NCI-H2196 (cell line): ENCODE results near the gene ANXA1.
A peak's percentile ranks its signal among the peaks of the same experiment; 100 is the strongest.

Source experiments
- DNase-seq: peaks from one replicate; lab custom pipeline; 2025; ENCODE audit not compliant: unreplicated experiment; lab: John Stamatoyannopoulos, UW

ANXA1 gene, protein sequence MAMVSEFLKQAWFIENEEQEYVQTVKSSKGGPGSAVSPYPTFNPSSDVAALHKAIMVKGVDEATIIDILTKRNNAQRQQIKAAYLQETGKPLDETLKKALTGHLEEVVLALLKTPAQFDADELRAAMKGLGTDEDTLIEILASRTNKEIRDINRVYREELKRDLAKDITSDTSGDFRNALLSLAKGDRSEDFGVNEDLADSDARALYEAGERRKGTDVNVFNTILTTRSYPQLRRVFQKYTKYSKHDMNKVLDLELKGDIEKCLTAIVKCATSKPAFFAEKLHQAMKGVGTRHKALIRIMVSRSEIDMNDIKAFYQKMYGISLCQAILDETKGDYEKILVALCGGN

DNA sequence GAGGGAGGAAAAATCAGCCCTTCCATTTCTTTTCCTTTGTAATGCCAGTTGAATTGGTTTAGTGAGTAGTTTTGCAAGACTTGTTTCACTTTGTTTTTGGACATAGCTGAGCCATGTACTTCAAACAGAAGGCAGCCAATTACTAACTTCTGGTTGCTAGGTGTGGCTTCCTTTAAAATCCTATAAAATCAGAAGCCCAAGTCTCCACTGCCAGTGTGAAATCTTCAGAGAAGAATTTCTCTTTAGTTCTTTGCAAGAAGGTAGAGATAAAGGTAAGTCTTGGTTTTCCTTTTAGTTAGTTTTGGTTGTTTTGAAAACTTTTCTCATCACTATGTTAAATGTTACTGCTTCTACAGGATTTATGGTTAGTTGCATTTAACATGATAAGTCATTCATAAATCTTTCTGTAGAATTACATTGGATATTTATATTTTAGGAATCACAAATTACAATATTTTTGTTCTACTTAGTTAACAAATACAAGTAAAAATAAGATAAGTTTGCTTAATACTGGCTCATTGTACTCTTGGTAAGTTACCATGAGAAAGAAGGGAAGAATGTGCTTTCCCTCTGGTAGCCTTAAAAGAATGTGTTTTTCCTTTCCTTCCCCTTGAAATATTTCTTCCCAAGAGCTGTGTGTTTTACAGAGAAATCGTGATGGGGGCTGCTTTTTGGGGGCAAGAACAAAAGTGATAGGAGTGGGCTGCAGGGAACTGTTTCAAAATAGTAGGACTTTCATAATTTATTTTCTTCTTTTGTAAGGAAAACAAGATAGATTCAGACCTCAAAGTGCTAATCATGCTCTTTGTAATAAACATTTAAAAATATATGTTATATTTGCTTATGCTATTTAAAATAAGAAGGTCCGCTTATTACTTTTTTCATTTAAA, at the start of gene ANXA1:
TSS of gene ANXA1 (plus strand) at position 213 of the 890 bp plus-strand sequence. CDS start 6,671 bp downstream, outside the sequence.
- no peak for DNase-seq

DNA sequence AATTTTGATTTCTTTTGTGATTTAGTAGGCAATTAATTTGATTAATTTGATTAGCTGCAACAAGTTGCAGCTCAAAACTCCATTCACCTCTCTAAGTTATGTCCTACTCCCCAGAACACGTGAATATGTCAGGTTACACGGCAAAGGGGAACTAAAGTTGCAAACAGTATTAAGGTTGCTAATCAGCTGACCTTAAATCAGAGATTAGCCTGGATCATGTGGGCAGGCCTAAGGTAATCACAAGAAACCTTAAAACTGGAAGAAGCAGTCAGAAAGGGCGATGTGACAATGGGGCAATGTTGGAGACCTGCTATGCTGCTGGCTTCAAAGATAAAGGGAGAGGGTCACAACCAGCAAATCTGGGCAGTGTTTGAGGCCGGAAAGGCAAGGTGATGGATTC, 47.3 kb upstream of the ANXA1 start:
- DNase-seq = no peak

DNA sequence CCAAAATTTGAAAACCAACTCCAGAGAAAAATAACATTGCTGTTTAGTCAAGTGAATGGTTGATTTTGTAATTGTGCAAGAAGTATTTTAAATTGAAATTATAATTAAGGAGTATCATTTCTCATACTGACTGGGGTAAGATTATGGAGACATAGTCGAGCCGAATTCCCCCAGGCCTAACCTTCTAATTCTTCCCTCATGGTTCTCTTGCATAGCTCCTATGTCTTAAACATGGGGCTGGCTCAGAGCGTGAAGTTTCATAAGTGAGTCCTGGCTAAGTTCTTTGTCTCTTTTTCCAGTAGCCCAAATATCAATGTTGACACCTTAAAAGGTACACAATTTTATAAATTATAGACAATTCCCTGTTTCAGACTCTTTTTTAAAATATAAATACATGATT, 46.7 kb upstream of the ANXA1 start:
- no peak for DNase-seq

DNA sequence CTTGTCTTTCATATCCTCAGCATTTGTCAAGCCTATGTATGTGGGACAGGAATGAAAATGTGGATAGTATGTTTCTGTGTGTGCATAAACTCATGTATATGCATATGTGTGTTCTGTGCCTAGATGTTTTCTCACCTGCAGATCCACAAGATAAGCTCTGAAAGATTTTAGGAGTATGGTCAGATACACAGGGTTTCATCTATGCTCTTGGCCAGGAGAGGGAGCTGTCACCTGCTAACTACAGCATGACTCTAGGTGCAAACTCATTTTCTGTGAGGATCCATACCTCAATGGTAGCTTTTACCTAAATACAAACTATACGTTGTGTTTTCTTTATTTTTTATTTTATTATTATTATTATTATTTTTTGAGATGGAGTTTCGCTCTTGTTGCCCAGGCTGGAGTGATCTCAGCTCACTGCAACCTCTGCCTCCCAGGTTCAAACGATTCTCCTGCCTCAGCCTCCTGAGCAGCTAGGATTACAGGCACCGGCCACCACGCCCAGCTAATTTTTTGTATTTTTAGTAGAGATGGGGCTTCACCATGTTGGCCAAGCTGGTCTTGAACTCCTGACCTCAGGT, 44.1 kb upstream of the ANXA1 start:
- DNase-seq = peak; percentile 47

DNA sequence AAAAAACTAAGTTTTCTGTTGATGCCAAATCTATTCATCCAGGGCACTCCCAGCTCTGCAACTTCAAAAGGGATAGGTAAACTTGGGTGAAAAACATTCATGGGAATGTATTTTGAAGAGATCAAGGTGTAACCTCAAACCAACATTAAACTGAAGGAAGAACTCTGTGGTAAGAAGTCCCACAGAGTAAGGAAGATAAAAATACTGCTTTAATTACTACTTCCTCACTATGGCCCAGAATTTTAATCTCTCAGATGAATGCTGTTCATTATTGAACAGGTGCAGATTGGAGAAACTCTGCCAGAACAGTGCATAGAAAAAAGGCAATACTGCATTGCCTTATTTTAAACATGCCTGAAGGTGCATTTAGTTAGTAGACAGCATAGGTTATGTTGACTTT, 37.6 kb upstream of the ANXA1 start:
- DNase-seq = no peak

DNA sequence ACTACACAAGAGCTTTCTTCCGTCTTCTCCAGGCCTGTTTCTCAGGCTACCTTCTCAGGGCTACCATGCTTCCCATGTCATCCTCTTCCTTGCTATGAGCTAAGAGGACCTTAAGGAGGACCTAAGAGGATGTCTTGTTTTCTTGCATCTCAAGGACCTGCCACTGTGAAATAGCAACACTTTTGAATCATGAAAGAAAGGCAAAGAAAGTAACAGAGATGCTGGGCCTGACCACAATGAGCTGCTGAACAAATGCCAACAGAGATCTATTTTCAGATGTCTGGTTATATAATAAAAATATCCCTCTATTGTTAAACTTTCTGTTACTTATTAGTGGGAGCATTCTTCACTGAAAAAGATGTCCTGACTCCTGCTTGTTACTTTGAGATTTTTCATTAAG, 36.7 kb upstream of the ANXA1 start:
- DNase-seq = no peak

DNA sequence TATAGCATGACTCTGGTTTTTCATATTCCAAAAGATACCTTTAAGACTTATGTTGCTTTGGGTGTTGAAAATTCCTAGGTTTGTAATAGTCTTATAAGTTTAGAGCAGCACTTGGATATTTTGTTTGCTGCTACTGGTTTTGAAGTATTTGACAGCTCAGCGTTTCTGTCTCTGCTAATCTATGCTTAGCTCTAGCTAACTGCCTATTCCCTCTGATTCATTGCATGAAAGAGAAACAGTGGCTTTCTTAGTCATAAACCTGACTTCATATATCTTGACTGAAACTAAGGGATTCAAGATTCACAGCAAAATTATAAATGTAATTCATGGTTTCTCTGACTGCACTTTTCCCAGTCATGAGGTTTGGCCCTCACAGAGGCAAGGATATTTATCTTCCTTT, 35.6 kb upstream of the ANXA1 start:
- no peak for DNase-seq

DNA sequence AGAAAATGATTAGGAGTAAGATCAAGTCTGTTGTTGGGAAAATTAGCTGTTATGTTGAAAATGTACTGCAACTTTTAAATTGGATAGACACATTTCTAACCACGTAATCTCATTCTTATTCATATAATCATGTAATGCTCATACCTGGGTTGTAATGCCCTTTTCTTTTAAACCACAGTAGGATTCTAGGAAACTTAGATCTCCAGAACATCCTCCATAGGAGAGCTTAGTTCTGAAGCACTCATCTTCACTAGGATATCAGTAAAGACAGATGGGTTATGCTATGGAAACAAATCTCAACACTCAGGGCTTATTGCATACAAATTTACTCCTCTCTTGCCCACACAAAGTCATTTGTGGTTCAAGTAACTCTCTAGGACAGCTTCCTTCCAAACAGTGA, 34.8 kb upstream of the ANXA1 start:
- DNase-seq = no peak

DNA sequence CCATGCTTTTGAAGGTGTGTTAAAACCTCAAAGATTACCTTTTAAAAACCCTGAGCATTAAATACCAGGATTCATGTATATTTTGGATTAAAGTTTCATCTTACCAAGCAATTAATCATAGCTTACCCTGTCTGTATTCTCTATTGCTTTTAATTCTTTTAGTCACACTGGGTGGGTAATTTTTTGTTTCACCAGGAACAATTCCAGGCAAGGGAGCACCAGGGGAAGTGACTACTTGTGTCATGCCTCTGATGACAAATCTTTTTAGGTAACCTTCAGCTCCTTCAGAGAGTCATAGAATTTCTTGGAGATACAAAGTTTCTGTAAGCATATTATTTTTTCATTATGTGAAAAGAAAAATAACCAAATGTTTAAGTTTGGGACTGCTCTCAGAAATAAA, 33.4 kb upstream of the ANXA1 start:
- no peak for DNase-seq

DNA sequence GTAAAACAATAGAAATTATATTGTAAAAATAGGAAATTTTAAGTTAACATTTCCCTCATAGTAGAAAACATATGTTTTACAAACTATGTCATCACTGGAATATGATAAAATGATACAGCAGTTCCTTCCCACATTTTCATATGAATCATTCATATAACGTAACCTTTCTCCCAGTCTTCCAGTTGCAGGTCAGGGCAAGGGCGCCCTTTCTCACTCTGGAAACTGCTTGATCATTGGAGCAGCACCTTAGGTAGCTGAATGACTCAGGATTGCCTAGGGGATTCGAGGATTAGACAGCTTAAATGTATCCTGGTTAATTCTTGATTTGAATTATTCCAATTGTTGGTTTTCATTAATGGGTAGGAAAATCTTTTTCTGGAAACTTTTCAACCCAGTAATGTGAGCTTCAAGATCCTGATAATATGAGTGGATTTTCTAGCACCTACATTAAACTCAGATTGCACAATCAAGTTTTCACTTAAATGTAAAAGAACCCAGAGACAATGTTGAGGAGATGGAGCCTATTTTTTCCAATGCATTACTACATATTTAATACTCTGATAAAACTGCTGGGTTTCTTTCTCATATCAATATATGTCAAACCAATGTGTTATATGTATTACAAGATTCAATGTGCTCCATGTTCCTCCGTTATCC, 32.6 kb upstream of the ANXA1 start:
- no peak for DNase-seq

DNA sequence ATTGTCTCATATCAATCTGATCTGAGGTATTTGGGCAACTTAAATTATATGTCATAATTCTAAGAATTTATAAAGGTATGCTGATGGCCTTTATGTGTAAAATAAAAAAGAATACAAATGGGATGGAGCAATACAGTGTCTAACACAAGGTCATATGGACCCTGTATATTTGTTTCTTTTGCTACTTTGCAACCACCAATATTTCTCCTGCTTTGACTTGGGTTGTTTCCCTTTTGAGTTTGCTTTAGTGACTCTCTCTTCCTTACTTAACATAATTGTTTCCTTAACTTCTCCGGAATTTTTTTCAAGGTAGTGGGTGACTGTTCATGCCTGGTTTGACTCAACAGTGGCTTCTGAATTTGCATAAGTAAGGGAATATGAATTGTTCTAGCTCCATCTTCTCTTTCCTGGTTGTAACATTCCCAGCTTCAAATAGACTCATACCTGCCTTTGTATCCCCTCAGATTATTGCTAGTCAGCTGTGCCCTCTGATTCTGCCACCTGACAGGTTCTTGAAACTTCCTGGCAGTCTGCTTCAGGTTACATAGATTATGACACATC, 30.2 kb upstream of the ANXA1 start:
- no peak for DNase-seq

DNA sequence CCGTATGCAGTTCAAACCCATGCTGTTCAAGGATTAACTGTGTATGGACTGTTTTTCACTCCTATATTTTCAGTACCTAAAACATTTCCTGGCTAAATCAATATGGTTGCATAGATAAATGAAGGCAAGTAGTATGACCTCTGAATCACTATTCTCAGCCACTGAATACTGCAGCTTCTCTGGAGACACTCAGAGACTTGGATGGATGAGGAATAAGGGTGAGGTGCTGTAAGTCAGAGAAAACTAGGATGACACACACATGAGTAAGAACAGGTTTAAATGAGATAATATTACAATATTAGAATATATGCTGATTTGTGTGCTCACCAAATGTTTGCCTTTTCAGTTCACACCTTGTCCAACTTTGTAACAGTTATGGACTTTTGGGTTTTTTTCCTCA, 26.0 kb upstream of the ANXA1 start:
- DNase-seq = no peak

DNA sequence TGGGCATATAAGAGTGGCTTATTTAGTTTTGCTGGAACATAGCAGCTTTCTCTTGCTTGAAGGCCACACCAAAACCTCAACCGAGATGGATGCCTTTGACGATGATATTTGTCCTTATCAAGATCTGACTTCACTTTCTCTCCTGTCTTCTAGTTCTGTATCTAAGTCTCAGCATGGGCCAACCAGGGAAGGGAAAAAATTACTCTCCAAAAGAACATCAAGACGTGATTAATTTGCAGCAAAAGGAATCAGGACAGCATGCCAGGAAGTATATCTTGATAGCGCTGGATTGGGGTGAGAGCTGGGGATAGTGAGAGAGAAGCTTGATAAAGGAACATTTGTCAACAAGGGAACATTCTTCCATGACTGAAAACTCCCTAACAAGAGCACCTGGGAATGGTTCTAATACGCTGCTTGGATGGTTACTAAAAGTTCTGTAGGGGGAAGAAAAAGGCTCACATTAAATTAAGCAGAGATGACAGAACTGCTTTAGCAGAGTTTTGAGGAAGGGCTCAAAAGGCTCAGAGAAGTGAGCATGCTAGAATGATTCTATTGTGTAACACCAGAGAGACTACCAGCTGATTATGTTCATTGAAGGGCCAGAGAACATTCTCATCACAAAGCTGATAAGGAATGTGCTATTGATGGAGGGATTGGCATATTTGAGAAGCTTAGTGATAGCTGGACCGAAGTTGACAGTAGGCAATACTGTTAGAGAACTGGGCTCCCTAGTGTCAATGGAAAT, 21.6 kb upstream of the ANXA1 start:
- DNase-seq = no peak

DNA sequence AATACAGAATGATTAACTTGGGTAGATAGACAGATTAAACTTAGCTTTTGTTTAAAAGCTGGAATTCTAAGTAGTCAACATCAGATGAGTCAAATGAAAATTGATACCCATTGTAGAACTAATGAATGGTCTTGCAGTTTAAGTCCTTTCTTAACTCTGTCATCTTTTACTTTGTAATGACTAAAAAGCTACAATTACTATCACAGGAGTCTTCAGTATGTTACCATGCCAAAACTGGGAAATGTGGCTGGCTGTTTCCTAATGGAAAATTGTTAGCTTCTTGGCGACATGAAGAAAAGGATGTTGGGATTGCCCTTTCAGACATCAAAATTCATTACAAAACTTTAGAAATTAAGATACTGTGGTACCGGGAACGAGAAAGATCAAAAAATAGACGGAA, 20.2 kb upstream of the ANXA1 start:
- DNase-seq = no peak

DNA sequence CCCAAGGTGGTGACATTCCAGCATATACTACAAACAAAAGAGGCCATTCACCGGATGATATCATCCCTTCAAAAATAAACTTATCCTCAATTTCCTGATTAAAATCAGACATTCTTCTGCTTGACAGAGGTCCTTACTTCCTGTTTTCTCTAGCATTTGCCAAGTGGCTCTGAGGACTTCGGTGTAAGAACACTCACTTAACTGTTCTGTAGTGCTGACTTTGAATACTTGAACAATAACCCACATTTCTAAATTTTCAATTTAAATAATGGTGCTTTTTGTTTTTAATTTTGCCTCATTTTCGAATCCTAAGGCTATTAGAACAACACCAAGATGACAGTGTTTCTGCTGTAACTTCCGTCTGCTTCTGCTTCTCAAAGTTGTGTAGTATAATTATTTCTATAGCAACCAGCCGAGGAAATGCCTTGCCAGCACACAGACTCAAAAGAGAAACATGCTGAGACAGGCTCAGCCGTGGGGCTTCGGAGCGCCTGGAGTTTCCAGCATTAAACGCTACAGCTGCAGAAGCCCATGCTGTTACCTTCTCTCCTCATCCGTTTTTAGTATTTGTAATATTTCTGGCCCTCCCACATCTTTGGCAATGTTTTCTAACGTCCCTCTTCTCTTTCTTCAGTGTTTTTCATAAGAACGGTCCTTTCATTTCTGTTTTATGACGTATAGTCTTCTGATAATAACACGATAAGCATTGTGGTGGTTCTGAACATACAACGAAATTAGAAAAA, 19.5 kb upstream of the ANXA1 start:
- peak; percentile 69 for DNase-seq

DNA sequence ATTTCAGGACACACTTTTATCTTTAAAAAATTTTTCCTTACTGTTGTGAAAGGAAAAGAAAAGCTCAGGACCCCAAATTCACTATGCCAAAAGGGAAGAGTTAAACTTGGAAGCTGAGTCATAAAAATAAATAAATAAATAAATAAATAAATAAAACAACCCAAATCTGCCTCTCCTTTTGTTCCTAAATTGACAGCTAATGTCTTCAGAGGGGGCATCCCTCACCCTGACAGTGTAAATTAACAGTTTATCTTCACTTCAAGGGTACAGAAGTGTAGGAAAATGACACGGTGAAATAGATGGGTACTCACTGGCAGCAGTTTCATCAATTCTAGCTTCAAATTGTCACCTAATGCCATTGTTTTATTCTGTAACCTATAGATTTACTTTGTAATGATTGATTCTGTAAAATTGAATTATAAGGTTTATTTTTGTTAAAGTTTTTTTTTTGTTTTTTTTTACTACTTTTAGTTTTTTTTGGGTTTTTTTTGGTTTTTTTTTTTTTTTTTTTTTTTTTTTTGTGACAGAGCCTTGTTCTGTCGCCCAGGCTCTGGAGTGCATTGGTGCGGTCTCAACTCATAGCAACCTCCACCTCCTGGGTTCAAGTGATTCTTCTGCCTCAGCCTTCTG, 18.5 kb upstream of the ANXA1 start:
- no peak for DNase-seq

DNA sequence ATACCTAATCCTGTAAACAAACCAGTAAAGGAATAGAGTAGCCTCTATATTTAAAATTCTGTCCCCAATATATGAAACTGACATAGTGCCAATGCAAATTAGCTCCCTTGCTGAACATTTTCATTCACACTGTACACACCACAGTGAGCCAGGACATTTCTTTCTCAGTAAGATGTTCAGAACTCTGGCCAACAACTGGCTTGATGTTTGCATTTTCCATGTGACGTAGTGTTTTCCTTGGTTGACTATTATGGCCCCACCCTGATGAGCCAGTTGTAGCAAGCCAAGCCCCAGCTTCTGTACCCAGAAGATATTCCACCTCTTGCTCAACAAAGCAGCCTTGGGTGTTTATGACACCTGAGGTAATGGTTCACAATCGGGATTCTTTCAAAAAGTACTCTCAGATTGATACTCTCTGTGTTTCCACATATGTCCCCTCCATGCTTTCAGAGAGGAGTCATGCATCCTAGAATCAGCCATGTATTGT, 17.7 kb upstream of the ANXA1 start:
- DNase-seq = no peak

DNA sequence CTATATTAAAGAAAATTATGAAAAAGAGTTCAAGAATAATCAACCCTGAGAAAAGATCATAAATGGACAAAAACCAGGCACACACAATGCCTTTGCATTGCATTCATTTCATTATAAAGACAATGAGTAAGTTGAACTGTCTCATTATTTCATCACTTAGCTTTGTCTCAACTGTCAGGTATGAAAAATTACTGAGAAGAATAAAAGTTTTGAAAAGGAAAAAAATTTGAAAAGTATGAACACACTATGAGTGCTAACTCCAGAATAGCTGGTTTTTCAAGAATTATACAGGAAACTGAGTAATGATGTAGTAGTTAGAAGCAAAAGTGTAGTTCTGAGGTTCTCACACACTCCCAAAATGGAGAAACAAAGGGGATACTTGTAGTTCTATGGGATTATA, 16.3 kb upstream of the ANXA1 start:
- DNase-seq = no peak

DNA sequence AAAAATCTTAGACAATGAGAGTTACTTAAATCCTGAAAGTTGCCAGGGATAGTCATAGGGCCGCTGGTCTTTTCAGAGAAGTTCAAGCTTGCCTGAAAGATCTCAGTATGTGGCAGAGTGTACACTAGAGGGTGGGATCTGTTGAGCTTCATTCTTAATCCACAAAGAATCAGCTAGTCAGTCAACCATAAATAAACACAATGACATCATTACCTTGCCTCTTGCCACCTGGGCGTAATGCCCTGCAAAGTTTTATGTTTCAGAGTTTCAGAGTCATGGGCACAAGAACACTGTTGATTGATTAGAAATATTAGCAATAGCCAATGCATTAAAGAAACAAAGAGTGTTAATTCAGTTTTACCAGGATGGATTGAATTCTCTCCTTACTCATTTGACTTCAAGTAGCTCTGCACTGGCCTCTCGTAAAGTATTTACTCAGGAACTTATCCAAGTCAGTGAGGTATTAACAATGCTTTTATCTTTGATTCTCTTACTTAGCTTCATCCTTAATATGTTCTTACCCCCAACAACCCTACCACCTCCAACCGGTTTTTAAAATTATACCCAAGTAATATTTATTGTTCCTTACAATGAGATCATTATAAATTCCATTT, 14.3 kb upstream of the ANXA1 start:
- DNase-seq = peak; percentile 27
